ENCODE measurements around the gene D2HGDH.

The D2HGDH gene

DNA sequence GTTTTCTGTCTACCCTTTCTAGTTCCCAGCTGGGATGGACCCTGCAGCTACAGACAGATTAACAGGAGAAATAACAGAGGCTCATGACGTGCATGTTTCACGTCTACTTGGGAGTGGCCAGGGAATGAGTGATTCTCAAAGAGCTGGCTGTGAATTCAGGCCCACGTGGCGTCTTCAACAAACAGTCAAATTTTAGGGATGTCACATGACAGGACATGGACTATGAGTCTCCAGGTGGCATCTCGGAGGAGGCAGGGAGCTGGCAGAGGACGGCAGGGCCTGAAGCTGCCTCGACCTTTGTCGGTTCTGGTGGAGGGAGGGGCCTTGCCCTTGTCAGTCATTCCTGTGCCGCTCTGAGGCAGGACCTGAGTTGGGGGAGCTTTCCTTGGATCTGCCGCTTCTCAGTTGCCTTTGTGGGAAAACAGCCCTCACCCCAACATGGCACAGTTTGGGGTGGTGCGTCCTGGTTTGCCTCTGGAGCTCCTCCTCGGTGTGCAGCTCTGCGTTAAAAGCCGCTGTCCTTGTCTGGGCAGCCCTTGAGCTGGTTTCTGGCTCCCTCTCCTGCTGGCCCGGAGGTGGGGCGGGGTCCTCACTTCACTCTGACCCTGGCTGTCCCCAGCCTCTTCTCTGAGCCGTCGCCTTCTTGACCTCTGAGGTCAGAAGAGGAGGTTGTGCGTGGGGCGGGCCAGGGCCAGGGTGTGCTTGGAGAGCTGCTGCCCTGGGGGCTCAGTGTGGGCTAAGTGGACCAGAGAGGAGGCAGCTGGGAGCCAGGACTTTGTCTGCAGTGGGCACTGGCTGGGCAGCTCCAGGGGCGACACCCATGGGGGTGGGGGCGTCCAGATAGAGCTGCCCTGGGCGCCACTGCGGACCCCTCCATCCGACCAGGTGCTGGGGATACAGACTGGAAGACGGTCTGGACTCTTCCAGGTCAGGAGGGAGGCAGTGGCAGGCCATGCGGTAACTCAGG lies 30.1 kb downstream of the D2HGDH start:
- Histone ChIP-seq H4K20me1 (ENCODE audit: insufficient read depth, low read length) (no peaks in the 10 kb centered on the region), H3K4me2 (ENCODE audit: low read depth, low read length) (no peak overlapping the region), H3K4me3 (ENCODE audit: low read length) (no peak overlapping the region), H3K36me3 (replicated peaks; ENCODE audit: insufficient read depth, low read length) (no peaks in the 10 kb centered on the region), H3K9me3 (replicated peaks; ENCODE audit: insufficient read depth, low read length) (no peaks in the 10 kb centered on the region), H2AFZ (ENCODE audit: low read length) (no peak overlapping the region), H3F3A (ENCODE audit: insufficient read depth, low read length) (no peaks in the 10 kb centered on the region), H3K9ac (ENCODE audit: low read length) (no peak overlapping the region), H3K79me2 (ENCODE audit: low read length) (no peaks in the 10 kb centered on the region), H3K4me1 (ENCODE audit: low read length) (no peaks in the 10 kb centered on the region), H3K9me2 (replicated peaks; ENCODE audit: insufficient read depth, low read length) (no peaks in the 10 kb centered on the region), H3K27ac (ENCODE audit: low read length) (no peak overlapping the region), H3K27me3 (replicated peaks; ENCODE audit: insufficient read depth, low read length) (no peaks in the 10 kb centered on the region)
- TF ChIP-seq EZH2 (optimal IDR thresholded peaks at IDR 0.05; ENCODE audit: low read depth, low read length), result no peak
- TF ChIP-seq EZH2phosphoT487 (IDR thresholded peaks at IDR 0.05; ENCODE audit: low read length), result no peak
- TF ChIP-seq, protein P1, sequence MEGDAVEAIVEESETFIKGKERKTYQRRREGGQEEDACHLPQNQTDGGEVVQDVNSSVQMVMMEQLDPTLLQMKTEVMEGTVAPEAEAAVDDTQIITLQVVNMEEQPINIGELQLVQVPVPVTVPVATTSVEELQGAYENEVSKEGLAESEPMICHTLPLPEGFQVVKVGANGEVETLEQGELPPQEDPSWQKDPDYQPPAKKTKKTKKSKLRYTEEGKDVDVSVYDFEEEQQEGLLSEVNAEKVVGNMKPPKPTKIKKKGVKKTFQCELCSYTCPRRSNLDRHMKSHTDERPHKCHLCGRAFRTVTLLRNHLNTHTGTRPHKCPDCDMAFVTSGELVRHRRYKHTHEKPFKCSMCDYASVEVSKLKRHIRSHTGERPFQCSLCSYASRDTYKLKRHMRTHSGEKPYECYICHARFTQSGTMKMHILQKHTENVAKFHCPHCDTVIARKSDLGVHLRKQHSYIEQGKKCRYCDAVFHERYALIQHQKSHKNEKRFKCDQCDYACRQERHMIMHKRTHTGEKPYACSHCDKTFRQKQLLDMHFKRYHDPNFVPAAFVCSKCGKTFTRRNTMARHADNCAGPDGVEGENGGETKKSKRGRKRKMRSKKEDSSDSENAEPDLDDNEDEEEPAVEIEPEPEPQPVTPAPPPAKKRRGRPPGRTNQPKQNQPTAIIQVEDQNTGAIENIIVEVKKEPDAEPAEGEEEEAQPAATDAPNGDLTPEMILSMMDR (IDR thresholded peaks at IDR 0.05; ENCODE audit: low read length), result no peak
- no peak for DNase-seq

DNA sequence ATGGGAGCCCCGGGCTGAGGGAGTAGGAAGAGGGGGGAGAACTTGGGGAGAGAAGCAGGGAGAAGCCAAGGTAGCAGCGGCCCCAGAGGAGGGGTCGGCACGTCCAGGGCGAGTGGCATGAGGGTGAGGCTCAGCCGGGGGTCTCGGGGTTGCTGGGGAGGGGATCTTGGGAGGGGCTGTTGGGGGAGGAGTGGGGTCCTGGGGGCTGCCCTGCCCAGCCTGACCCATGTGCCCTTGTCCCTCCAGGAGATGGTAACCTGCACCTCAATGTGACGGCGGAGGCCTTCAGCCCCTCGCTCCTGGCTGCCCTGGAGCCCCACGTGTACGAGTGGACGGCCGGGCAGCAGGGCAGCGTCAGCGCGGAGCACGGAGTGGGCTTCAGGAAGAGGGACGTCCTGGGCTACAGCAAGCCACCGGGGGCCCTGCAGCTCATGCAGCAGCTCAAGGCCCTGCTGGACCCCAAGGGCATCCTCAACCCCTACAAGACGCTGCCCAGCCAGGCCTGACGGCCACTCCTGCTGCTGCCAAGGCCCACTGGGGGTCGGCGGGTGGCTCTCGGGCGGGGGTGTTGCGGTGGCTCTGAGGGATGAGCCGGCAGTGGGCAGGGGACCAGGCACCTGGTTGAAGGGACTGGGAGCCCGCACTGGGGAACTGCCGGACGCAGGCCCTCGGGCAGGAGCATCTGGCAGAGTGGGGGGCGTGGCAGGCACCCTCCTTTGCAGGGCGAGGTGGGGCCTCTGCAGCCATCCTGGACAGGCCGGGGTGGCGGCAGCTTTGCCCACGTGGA lies 33.2 kb downstream of the D2HGDH start:
- H3K4me1 ChIP-seq (ENCODE audit: low read length), result peaks cover 3% of the 10 kb centered on the region; the same call in 1 of the 2 replicates
- H3F3A ChIP-seq (ENCODE audit: insufficient read depth, low read length), result no peaks in the 10 kb centered on the region; the same call in 1 of the 2 replicates
- TF ChIP-seq, protein P1 (IDR thresholded peaks at IDR 0.05; ENCODE audit: low read length), result no peak
- TF ChIP-seq EZH2 (optimal IDR thresholded peaks at IDR 0.05; ENCODE audit: low read depth, low read length), result no peak
- TF ChIP-seq EZH2phosphoT487 (IDR thresholded peaks at IDR 0.05; ENCODE audit: low read length), result no peak

GRCh38 chr2:241768251-241768711 lies 33.9 kb downstream of the D2HGDH start:
- no peaks in the 10 kb centered on the region for H4K20me1 ChIP-seq (ENCODE audit: insufficient read depth, low read length)
- no peak overlapping the region for H2AFZ ChIP-seq (ENCODE audit: low read length)
- no peaks in the 10 kb centered on the region for H3K79me2 ChIP-seq (ENCODE audit: low read length)
- TF ChIP-seq EZH2 (optimal IDR thresholded peaks at IDR 0.05; ENCODE audit: low read depth, low read length) (no peak), EZH2phosphoT487 (IDR thresholded peaks at IDR 0.05; ENCODE audit: low read length) (no peak)
- TF ChIP-seq, protein P1 (IDR thresholded peaks at IDR 0.05; ENCODE audit: low read length), result no peak
- no peaks in the 10 kb centered on the region for H3K9me3 ChIP-seq (replicated peaks; ENCODE audit: insufficient read depth, low read length)
- H3K4me3 ChIP-seq (ENCODE audit: low read length), result no peak overlapping the region
- H3K27me3 ChIP-seq (replicated peaks; ENCODE audit: insufficient read depth, low read length), result no peaks in the 10 kb centered on the region
- H3K4me1 ChIP-seq (ENCODE audit: low read length), result peaks cover 5% of the 10 kb centered on the region; the same call in 1 of the 2 replicates
- no peak overlapping the region for H3K9ac ChIP-seq (ENCODE audit: low read length)
- H3K4me2 ChIP-seq (ENCODE audit: low read depth, low read length), result no peak overlapping the region
- no peak overlapping the region for H3K27ac ChIP-seq (ENCODE audit: low read length)
- H3F3A ChIP-seq (ENCODE audit: insufficient read depth, low read length), result no peaks in the 10 kb centered on the region; the same call in 1 of the 2 replicates
- no peaks in the 10 kb centered on the region for H3K9me2 ChIP-seq (replicated peaks; ENCODE audit: insufficient read depth, low read length)
- DNase-seq, result no peak
- no peaks in the 10 kb centered on the region for H3K36me3 ChIP-seq (replicated peaks; ENCODE audit: insufficient read depth, low read length)

More for the DNA sequence above, 33.2 kb downstream of the D2HGDH start:
- no peaks in the 10 kb centered on the region for H3K9me2 ChIP-seq (replicated peaks; ENCODE audit: insufficient read depth, low read length)
- H3K9me3 ChIP-seq (replicated peaks; ENCODE audit: insufficient read depth, low read length), result no peaks in the 10 kb centered on the region
- no peak overlapping the region for H3K4me2 ChIP-seq (ENCODE audit: low read depth, low read length)
- H3K79me2 ChIP-seq (ENCODE audit: low read length), result no peaks in the 10 kb centered on the region
- H3K4me3 ChIP-seq (ENCODE audit: low read length), result no peak overlapping the region
- no peaks in the 10 kb centered on the region for H4K20me1 ChIP-seq (ENCODE audit: insufficient read depth, low read length)
- DNase-seq, result no peak
- H3K27ac ChIP-seq (ENCODE audit: low read length), result no peak overlapping the region
- H3K27me3 ChIP-seq (replicated peaks; ENCODE audit: insufficient read depth, low read length), result no peaks in the 10 kb centered on the region
- no peaks in the 10 kb centered on the region for H3K36me3 ChIP-seq (replicated peaks; ENCODE audit: insufficient read depth, low read length)
- H3K9ac ChIP-seq (ENCODE audit: low read length), result no peak overlapping the region
- H2AFZ ChIP-seq (ENCODE audit: low read length), result no peak overlapping the region
